Osteoblast (primary cell): ENCODE data around the gene SGK1. TPM values are rescaled to one million over a fixed set of nuclear protein-coding genes. Genes with fewer than 3 reads are reported as not detected.

Source experiments
- DNase-seq: peaks from one replicate; pipeline ENCODE4 v3.0.0; 2011; ENCODE audit warnings: low spot score, mixed read lengths; ENCODE audit not compliant: insufficient read length; ENCODE audit errors: missing footprints
- H2AFZ ChIP-seq: 2 replicates; pipeline ENCODE4 v1.6.0; 2011; ENCODE audit warnings: mild to moderate bottlenecking, low read length
- H3K27ac ChIP-seq: 2 replicates; pipeline ENCODE4 v1.5.1; 2011; ENCODE audit warnings: mild to moderate bottlenecking, low read depth, low read length, moderate library complexity
- H3K27me3 ChIP-seq: 2 replicates; pipeline ENCODE4 v1.6.0; 2012; ENCODE audit warnings: mild to moderate bottlenecking, control low read depth, inconsistent platforms, low read length, moderate library complexity; ENCODE audit not compliant: insufficient read depth
- H3K36me3 ChIP-seq: 2 replicates; pipeline ENCODE4 v1.5.1; 2011; ENCODE audit warnings: mild to moderate bottlenecking, low read length, control low read depth, moderate library complexity; ENCODE audit not compliant: insufficient read depth
- H3K4me1 ChIP-seq: 2 replicates; pipeline ENCODE4 v1.5.1; 2011; ENCODE audit warnings: mild to moderate bottlenecking, low read length, control low read depth, moderate library complexity; ENCODE audit not compliant: insufficient read depth
- H3K4me2 ChIP-seq: 2 replicates; pipeline ENCODE4 v1.6.0; 2011; ENCODE audit warnings: mild to moderate bottlenecking, low read length; ENCODE audit not compliant: insufficient read depth
- H3K4me3 ChIP-seq: fragments of 200-600 bp; sonication (generic); 3 replicates; pipeline ENCODE4 v1.5.1; 2012; ENCODE audit warnings: mild to moderate bottlenecking, low read length, inconsistent platforms; ENCODE audit not compliant: insufficient read depth
- H3K79me2 ChIP-seq: 2 replicates; pipeline ENCODE4 v1.6.0; 2012; ENCODE audit warnings: mild to moderate bottlenecking, low read length, control low read depth, inconsistent platforms; ENCODE audit not compliant: insufficient read depth
- H3K9me3 ChIP-seq: 2 replicates; pipeline ENCODE4 v1.5.1; 2011; ENCODE audit warnings: low read depth, low read length, control low read depth
- H4K20me1 ChIP-seq: 2 replicates; pipeline ENCODE4 v1.6.0; 2012; ENCODE audit warnings: mild to moderate bottlenecking, low read length, control low read depth; ENCODE audit not compliant: insufficient read depth
- CTCF ChIP-seq: IDR thresholded peaks from 2 replicates; pipeline ENCODE4 v1.5.1; 2011; ENCODE audit warnings: mild to moderate bottlenecking, low read depth, low read length, moderate library complexity; ENCODE audit errors: extremely low read depth
- total RNA-seq: library from RNA; depleted of rRNA; stranded (reverse); fragments of >200 nt; gene quantifications from 2 replicates; pipeline ENCODE4 v1.2.3, GENCODE V29; 2012

The SGK1 gene
- total RNA-seq, 1 donor: 91.6 TPM

GRCh38 chr6:134165561-134166201 is 152.2 kb downstream of the SGK1 start:
- no peak for TF ChIP-seq CTCF
- Histone ChIP-seq H3K4me2 (no peak overlapping the region), H3K4me1 (peaks cover 14% of the 10 kb centered on the region), H3K9me3 (no peaks in the 10 kb centered on the region), H3K27ac (no peak overlapping the region), H3K27me3 (no peaks in the 10 kb centered on the region), H3K79me2 (peaks cover under 1% of the 10 kb centered on the region), H4K20me1 (peaks cover 17% of the 10 kb centered on the region), H3K36me3 (peaks cover 20% of the 10 kb centered on the region), H3K4me3 (no peak overlapping the region), H2AFZ (no peak overlapping the region)
- DNase-seq: no peak

GRCh38 chr6:134164300-134164699 is 153.6 kb downstream of the SGK1 start:
- Histone ChIP-seq H3K4me2 (no peak overlapping the region), H3K4me3 (no peak overlapping the region), H3K27ac (no peak overlapping the region), H3K27me3 (no peaks in the 10 kb centered on the region), H4K20me1 (peaks cover 3% of the 10 kb centered on the region), H3K36me3 (peaks cover 6% of the 10 kb centered on the region), H3K4me1 (peaks cover 6% of the 10 kb centered on the region), H3K79me2 (no peaks in the 10 kb centered on the region), H3K9me3 (no peaks in the 10 kb centered on the region), H2AFZ (no peak overlapping the region)
- no peak for TF ChIP-seq CTCF
- DNase-seq: no peak

GRCh38 chr6:134162932-134163331 is 155.0 kb downstream of the SGK1 start:
- no peaks in the 10 kb centered on the region for H3K27me3 ChIP-seq
- H3K4me1 ChIP-seq: peaks cover 6% of the 10 kb centered on the region
- no peaks in the 10 kb centered on the region for H4K20me1 ChIP-seq
- no peak for DNase-seq
- no peaks in the 10 kb centered on the region for H3K36me3 ChIP-seq
- no peaks in the 10 kb centered on the region for H3K9me3 ChIP-seq
- H3K4me3 ChIP-seq: no peak overlapping the region
- no peaks in the 10 kb centered on the region for H3K79me2 ChIP-seq
- no peak for TF ChIP-seq CTCF
- H3K4me2 ChIP-seq: no peak overlapping the region
- no peak overlapping the region for H3K27ac ChIP-seq
- H2AFZ ChIP-seq: no peak overlapping the region

- Histone ChIP-seq H2AFZ (no peak overlapping the region), H3K27me3 (no peaks in the 10 kb centered on the region), H3K4me1 (peaks cover 6% of the 10 kb centered on the region), H3K36me3 (no peaks in the 10 kb centered on the region), H3K79me2 (no peaks in the 10 kb centered on the region), H3K4me2 (no peak overlapping the region), H3K27ac (no peak overlapping the region), H3K4me3 (no peak overlapping the region), H3K9me3 (no peaks in the 10 kb centered on the region), H4K20me1 (no peaks in the 10 kb centered on the region)
- DNase-seq: peak; percentile 36
- no peak for TF ChIP-seq CTCF
These were observed 156.9 kb downstream of the SGK1 start for GRCh38 chr6:134161041-134161440.
